UCSD-AML1 (cell line): Measurements from ENCODE around the gene EML4.

ENCODE experiments used
- DNase-seq: peaks from one replicate; lab custom pipeline; 2025; ENCODE audit not compliant: unreplicated experiment; lab: John Stamatoyannopoulos, UW

EML4 gene

GRCh38 chr2:42298996-42299754 lies 130.0 kb downstream of the EML4 start:
- no peak for DNase-seq

- no peak for DNase-seq
These were observed 131.4 kb downstream of the EML4 start for GRCh38 chr2:42300527-42300926.

GRCh38 chr2:42303252-42303651 lies 134.1 kb downstream of the EML4 start:
- DNase-seq = no peak

- DNase-seq = no peak
These were observed 135.0 kb downstream of the EML4 start for GRCh38 chr2:42304059-42304713.

GRCh38 chr2:42307180-42307579 lies 138.0 kb downstream of the EML4 start:
- DNase-seq = no peak

- DNase-seq = no peak
These were observed 140.2 kb downstream of the EML4 start for GRCh38 chr2:42309366-42309765.

GRCh38 chr2:42310007-42310515 lies 140.9 kb downstream of the EML4 start:
- DNase-seq = no peak

- DNase-seq = no peak
These were observed 143.0 kb downstream of the EML4 start for GRCh38 chr2:42312106-42312505.

GRCh38 chr2:42314892-42315468 lies 145.8 kb downstream of the EML4 start:
- no peak for DNase-seq

GRCh38 chr2:42315844-42316470 lies 146.8 kb downstream of the EML4 start:
- DNase-seq = no peak

- DNase-seq = no peak
These were observed 147.8 kb downstream of the EML4 start for GRCh38 chr2:42316910-42317309.

- DNase-seq = no peak
These were observed 148.3 kb downstream of the EML4 start for GRCh38 chr2:42317486-42317885.

- DNase-seq = no peak
These were observed 148.8 kb downstream of the EML4 start for GRCh38 chr2:42317945-42318344.

- DNase-seq = no peak
These were observed 150.1 kb downstream of the EML4 start for GRCh38 chr2:42319265-42319664.

- DNase-seq = no peak
These were observed 152.4 kb downstream of the EML4 start for GRCh38 chr2:42321452-42322064.

GRCh38 chr2:42324244-42324643 lies 155.1 kb downstream of the EML4 start:
- no peak for DNase-seq

- DNase-seq = no peak
These were observed 155.8 kb downstream of the EML4 start for GRCh38 chr2:42324949-42325348.

GRCh38 chr2:42325609-42326008 lies 156.5 kb downstream of the EML4 start:
- DNase-seq = no peak

GRCh38 chr2:42327125-42327524 lies 158.0 kb downstream of the EML4 start:
- no peak for DNase-seq

GRCh38 chr2:42328148-42328833 lies 159.1 kb downstream of the EML4 start:
- no peak for DNase-seq

GRCh38 chr2:42328923-42329322 lies 159.8 kb downstream of the EML4 start:
- DNase-seq = no peak
